Peyer's patch (tissue), 4 donors: Measurements from ENCODE around the gene CDKN2D. TPM values are rescaled to one million over a fixed set of nuclear protein-coding genes. Genes with fewer than 3 reads are reported as not detected.

Experiments
- DNase-seq, 3 donors: peaks; one replicate each; pipeline ENCODE4 v3.0.0-alpha.2; 2017 to 2019
- H3K27ac ChIP-seq, 4 donors: fragments of 200-600 bp; sonication (generic); one replicate each; pipeline ENCODE4 v1.5.1; 2016 to 2019
- H3K27me3 ChIP-seq, 2 donors: fragments of 200-600 bp; sonication (generic); one replicate each; pipeline ENCODE4 v1.5.1; 2019
- H3K36me3 ChIP-seq, 3 donors: fragments of 200-600 bp; sonication (generic); one replicate each; pipeline ENCODE4 v1.5.1; 2016 to 2019
- H3K4me1 ChIP-seq, 4 donors: fragments of 200-600 bp; sonication (generic); one replicate each; pipeline ENCODE4 v1.5.1; 2016 to 2019
- H3K4me3 ChIP-seq, 4 donors: fragments of 200-600 bp; sonication (generic); 1 replicate in 3 of 4; 2 replicates in 1 of 4; pipeline ENCODE4 v1.5.1; 2016 to 2019; ENCODE audit warnings: mild to moderate bottlenecking in 1 of 4
- H3K9me3 ChIP-seq, 4 donors: fragments of 200-600 bp; sonication (generic); one replicate each; pipeline ENCODE4 v1.5.1; 2016 to 2019; ENCODE audit warnings: mild to moderate bottlenecking in 1 of 4
- POLR2A ChIP-seq, 2 donors: fragments of 450-650 bp; IDR thresholded peaks; one replicate each; pipeline ENCODE4 v1.5.1; 2017; ENCODE audit warnings: antibody characterized with exemption in 2 of 2, mild to moderate bottlenecking in 2 of 2, moderate library complexity in 2 of 2
- total RNA-seq, 4 donors: library from RNA; depleted of rRNA; stranded (reverse); fragments of >200 nt; gene quantifications; one replicate each; pipeline ENCODE4 v1.1.0, GENCODE V29; 2016
- TF ChIP-seq, protein P1 (sequence below), 6 experiments: fragments of 450-650 bp in 4 of 6; fragments of 200-600 bp in 2 of 6; sonication (generic) in 1 of 6; IDR thresholded peaks; one replicate each; pipeline ENCODE4 v1.5.1; 2017 to 2019; ENCODE audit warnings: antibody characterized with exemption in 6 of 6, mild to moderate bottlenecking in 3 of 6, moderate library complexity in 1 of 6

The CDKN2D gene
- total RNA-seq, 4 donors from 2014 or later: 3.3 to 7.7 (median 6.4) TPM

- TF ChIP-seq POLR2A (IDR thresholded peaks at IDR 0.05): no peak
- TF ChIP-seq, protein P1, sequence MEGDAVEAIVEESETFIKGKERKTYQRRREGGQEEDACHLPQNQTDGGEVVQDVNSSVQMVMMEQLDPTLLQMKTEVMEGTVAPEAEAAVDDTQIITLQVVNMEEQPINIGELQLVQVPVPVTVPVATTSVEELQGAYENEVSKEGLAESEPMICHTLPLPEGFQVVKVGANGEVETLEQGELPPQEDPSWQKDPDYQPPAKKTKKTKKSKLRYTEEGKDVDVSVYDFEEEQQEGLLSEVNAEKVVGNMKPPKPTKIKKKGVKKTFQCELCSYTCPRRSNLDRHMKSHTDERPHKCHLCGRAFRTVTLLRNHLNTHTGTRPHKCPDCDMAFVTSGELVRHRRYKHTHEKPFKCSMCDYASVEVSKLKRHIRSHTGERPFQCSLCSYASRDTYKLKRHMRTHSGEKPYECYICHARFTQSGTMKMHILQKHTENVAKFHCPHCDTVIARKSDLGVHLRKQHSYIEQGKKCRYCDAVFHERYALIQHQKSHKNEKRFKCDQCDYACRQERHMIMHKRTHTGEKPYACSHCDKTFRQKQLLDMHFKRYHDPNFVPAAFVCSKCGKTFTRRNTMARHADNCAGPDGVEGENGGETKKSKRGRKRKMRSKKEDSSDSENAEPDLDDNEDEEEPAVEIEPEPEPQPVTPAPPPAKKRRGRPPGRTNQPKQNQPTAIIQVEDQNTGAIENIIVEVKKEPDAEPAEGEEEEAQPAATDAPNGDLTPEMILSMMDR (IDR thresholded peaks at IDR 0.05): no peak
- no peaks in the 10 kb centered on the region for H3K27me3 ChIP-seq
- H3K4me1 ChIP-seq: peaks cover 0 to 58% (median 27%) of the 10 kb centered on the region in 4 donors
- no peak overlapping the region for H3K27ac ChIP-seq
- H3K9me3 ChIP-seq: no peaks in the 10 kb centered on the region
- peaks cover 0 to 81% (median 0%) of the 10 kb centered on the region in 3 donors for H3K36me3 ChIP-seq
- no peak overlapping the region for H3K4me3 ChIP-seq
- no peak for DNase-seq
Measured at GRCh38 chr19:10548746-10549276, 20.0 kb downstream of the CDKN2D start.

DNA sequence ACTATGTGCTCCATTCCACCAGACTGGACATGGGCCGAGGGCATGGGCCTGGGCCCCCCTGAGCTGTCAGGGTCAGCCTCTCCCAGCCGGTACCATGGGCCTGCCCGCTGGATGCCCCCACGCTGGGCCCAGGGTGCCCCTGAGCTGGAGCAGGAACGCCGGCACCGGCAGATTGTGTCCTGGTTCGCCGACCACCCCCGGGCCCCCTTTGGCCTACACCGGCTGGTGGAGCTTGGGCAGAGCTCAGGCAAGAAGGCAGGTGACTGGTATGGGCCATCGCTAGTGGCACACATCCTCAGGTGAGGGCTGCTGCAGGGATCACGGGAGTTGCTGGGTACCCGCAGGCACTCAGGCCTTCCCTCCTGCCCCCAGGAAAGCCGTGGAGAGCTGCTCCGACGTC is 22.0 kb downstream of the CDKN2D start:
- Histone ChIP-seq H3K9me3 (no peaks in the 10 kb centered on the region), H3K27me3 (no peaks in the 10 kb centered on the region), H3K4me1 (peaks cover 0 to 50% (median 9%) of the 10 kb centered on the region in 4 donors), H3K4me3 (no peak overlapping the region), H3K27ac (no peak overlapping the region), H3K36me3 (peaks cover 0 to 61% (median 0%) of the 10 kb centered on the region in 3 donors)
- no peak for TF ChIP-seq POLR2A (IDR thresholded peaks at IDR 0.05)
- TF ChIP-seq, protein P1 (IDR thresholded peaks at IDR 0.05): no peak
- DNase-seq: no peak

DNA sequence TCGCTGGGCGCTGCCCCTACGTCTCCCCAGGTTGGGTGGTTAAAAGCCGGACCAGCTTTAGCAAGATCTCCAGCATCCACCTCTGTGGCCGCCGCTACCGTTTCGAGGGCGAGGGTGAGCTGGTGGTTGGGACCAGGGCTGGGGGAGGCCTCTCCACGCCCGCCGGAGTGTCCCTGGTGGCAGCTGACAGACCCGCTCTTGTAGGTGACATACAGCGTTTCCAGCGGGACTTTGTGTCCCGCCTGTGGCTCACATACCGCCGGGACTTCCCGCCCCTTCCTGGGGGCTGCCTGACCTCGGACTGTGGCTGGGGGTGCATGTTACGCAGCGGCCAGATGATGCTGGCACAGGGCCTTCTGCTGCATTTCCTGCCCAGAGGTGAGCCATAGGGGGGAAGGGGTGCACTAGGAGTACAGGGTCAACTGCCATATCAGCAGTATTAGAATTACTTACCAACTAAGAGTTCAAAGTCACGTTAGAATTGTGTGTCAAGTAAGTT is 24.0 kb downstream of the CDKN2D start:
- H3K4me1 ChIP-seq: peaks cover 0 to 33% (median 9%) of the 10 kb centered on the region in 4 donors
- no peaks in the 10 kb centered on the region for H3K9me3 ChIP-seq
- TF ChIP-seq POLR2A (IDR thresholded peaks at IDR 0.05): peak; percentile 31 to 32
- TF ChIP-seq, protein P1 (IDR thresholded peaks at IDR 0.05): no peak
- H3K36me3 ChIP-seq: peaks cover 0 to 43% (median 0%) of the 10 kb centered on the region in 3 donors
- no peaks in the 10 kb centered on the region for H3K27me3 ChIP-seq
- peak in 2 of 3 donors; percentile 60 to 68 for DNase-seq
- peak overlapping the region; percentile 74 to 96 (median 94) for H3K4me3 ChIP-seq
- H3K27ac ChIP-seq: peak overlapping the region; percentile 90 to 96 (median 94)

DNA sequence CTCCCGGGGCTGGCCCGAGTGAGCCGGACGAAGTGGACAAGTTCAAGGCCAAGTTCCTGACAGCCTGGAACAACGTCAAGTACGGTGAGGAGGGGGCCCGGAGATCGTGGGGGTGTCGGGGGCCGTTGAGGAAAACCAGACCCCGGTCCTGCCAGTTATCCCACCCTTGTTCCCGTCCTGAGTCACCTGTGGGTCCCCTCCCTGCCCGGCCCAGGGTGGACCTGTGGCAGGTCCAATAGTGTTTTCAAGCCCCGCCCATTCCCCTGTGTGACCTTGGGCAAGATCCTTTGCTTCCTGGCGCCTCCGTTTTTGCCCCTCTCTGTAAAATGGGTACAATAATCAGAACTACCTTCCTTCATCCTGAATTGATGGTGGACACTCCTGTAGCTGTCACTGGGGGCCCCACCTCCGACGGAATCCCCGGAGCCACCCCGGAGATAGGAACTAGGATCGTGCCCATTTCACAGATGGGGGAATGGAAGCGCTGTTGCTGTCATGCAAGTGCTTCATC is 24.5 kb downstream of the CDKN2D start:
- TF ChIP-seq POLR2A (IDR thresholded peaks at IDR 0.05): no peak
- TF ChIP-seq, protein P1 (IDR thresholded peaks at IDR 0.05): no peak
- Histone ChIP-seq H3K4me1 (peaks cover 0 to 28% (median 9%) of the 10 kb centered on the region in 4 donors), H3K27me3 (no peaks in the 10 kb centered on the region), H3K9me3 (no peaks in the 10 kb centered on the region), H3K27ac (peak overlapping the region; percentile 90 to 96 (median 94)), H3K36me3 (peaks cover 0 to 38% (median 0%) of the 10 kb centered on the region in 3 donors), H3K4me3 (peak overlapping the region; percentile 74 to 96 (median 94))
- peak; percentile 53 to 86 (median 83) for DNase-seq

DNA sequence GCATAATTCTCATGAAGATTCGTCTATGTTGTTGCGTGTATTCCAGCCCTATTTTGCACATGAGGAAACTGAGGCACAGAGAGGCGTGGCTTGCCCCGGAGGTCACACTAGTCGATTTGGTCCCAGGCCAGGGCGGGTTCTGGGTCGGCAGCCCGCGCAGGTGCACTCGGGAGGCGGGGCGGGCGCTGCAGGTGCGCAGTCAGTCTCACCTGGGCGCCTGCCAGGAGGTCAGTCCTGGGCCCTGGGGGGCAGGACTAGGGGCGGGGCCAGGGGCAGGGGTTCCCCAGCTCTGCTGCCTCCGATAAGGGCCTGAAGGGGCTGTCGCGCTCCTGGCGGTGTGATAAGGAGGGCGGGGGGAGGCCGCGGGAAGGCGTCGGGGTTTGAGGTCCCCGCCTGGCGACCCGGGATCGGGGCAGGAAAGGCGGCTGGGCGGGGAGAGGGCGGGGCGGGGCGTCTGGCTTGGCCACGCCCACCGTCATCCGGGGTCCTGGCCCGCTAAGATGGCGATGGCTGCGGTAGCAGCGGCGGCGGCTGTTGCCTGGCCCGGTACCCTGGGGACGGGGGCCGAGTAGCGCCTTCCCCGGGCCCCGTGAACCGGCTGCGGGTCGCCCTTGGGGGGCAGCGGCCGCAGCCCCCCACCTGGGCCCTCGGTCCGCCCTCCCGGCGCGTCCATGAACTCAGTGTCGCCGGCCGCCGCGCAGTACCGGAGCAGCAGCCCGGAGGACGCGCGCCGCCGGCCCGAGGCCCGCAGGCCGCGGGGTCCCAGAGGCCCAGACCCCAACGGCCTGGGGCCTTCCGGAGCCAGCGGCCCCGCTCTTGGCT is 25.1 kb downstream of the CDKN2D start, which contains the start of gene ATG4D:
ATG4D (plus strand) TSS at position 485 of the 822 bp plus-strand sequence; CDS start at position 672, 187 bp downstream.
- TF ChIP-seq, protein P1 (IDR thresholded peaks at IDR 0.05): no peak
- TF ChIP-seq POLR2A (IDR thresholded peaks at IDR 0.05): peak; percentile 73 to 90
- H3K27me3 ChIP-seq: no peaks in the 10 kb centered on the region
- peaks cover 0 to 31% (median 0%) of the 10 kb centered on the region in 3 donors for H3K36me3 ChIP-seq
- peak within 1 kb of the TSS; percentile 74 to 96 (median 94) for H3K4me3 ChIP-seq
- peak; percentile 79 to 97 (median 94) for DNase-seq
- peaks cover 0 to 24% (median 9%) of the 10 kb centered on the region in 4 donors for H3K4me1 ChIP-seq
- no peaks in the 10 kb centered on the region for H3K9me3 ChIP-seq
- peak within 1 kb of the TSS; percentile 90 to 96 (median 94) for H3K27ac ChIP-seq
